Hematopoietic multipotent progenitor cell treated with erythropoietin and hydrocortisone succinate and interleukin-3 and kit ligand, for 6 days (in vitro differentiated cells): ENCODE data around the gene AOPEP.
"Not testable (repeated sequence)": the region's sequence is repeated elsewhere in the genome, so short reads cannot be mapped to it uniquely, and the experiment has no call there.

Experiments used
- DNase-seq: peaks from one replicate; pipeline ENCODE4 v3.0.0-alpha.2; 2015

AOPEP gene

DNA sequence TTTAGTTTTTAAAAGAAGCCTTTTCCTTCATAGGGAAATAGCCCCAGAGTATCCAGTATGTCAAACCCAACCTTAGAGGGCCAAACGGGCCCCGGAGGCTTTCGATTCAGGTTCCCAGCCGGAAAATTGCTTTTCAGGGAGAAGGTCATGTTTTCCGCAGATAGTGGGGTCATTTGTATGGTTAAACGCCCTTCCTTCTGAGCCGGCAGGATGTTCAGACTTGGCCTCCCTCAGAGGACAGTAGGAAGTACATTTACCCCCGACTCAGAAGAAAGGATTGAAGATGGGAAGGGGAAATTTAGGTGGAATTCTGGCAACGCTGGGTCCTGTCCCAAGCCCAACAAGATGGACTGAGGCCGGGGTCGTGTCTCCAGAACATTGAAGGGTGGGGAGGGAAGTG, 195.2 kb downstream of the AOPEP start:
- no peak for DNase-seq

DNA sequence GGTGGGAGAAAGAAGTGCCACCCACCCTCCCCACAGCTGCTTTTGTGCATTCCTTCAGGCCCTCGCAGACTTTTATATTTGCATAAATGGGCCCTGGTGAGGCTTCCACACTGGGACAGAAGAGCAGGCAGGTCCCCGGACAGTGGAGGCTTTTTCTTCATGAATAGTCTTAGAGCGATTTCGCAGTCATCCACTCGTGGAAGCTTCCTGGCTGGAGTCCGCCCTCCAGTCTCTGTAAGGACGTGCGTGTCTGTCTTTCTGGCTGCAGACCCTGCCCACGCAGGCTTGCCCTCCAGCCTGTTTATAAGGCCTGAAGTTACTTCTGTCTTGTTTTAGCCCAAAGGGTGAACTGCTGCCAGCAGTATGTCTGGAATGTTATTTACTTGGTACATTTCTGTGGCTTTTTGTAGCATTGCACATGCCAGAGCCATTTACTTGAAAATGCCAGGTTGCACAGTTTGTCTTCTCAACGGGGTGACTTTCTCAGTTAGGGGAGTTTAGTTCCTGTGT, 195.7 kb downstream of the AOPEP start:
- DNase-seq: no peak

DNA sequence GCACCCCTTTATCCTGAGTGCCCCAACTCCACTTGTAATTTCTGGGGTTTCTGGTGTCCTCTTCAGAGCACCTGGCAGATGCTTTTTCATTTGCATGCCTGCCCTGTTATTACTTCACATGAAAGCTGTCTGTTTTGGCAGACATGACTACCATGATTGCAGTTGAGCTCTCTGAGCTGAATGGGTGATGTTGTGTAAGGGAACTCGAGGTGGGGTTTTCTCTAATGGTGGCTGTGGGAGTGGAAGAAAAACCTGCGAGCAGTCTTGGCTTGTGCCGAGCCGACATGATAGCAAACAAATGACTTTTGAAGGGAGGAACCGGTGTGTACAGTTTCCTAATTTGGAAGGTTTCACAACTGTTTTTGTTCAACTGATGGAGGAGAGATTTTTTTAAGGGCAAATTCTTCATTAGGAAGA, 196.2 kb downstream of the AOPEP start:
- no peak for DNase-seq

DNA sequence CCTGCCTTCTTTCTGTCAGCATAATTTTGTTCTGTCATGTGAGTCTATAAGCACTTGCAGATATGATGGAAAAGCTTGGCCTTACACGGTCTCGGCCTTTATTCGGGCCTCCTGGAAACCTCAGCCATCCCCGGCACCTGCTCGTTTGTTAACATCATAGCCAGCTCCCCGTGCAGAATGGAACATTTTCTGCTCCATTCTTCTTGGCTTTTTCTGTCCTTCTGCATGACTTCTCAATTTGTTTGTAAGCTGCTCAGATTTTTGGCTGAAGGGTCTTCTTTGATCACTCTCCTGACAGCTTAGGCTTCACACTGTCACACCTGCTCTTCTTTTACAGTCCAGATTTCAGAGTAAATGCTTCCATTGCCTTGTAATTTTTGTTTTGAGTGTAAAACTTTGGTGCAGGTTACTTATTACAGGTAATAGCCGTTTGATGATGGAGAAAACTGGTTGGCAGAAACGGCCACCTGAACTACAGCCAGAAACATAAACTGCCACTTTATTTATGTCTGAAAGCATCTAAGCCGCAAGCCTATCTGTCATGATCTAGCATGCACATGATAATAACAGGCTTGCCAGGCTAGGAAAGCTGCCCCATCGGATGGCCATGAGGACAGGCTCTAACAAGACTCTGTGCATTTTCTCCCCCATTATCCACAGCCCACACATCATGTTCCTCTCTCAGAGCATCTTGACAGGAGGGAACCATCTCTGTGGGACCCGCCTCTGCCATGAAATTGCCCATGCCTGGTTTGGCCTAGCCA, 197.0 kb downstream of the AOPEP start:
- no peak for DNase-seq

DNA sequence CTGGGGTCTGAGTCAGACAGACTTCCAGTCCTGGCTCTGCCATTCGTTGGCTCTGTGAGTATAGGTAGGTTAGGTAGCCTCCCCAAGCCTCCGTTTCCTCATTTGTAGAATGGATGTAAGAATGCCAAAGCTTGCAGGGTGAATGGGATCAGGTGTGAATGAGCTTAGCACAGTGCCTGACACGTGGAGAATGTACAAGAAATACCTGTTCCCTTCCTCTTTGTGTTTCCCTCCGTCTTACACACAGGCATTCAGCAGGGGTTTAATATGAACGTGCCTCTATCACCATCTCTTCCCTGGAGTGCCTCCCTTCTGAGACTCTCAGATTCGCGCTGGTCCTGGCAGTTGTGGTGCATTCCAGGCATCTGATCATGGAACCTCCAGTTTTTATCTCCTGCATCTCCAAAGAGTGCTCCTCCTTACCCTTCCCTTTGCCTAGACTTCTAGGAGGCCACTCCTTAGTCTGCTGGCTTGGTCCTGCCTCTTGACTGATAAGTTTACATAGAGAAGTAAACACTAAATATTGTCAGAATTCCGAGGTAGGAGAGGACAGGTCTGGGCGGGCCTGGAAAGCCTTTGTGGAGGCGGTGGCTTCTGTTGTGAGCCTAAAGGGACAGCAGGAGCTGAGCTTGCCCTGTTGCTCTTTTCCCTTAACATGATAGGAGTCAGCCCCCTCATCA, 199.4 kb downstream of the AOPEP start:
- no peak for DNase-seq

DNA sequence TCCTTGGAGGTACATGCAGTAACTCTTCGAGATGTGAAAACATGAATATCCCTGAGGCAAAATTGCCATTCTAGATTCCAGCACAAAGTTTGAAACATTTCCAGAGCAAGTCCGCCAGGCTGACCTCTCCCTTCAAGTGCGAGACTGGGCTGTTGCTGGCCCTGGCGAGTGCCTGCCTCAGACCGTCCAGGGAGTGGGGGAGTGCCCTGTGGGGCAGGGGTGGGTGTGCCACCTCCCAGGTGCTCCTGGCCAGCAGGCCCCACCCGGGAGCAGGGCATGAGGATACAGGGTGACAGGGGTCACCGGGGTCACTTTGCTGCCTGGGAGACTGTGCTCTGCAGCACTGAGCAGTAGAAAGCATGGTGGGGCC, 199.9 kb downstream of the AOPEP start:
- DNase-seq: no peak

DNA sequence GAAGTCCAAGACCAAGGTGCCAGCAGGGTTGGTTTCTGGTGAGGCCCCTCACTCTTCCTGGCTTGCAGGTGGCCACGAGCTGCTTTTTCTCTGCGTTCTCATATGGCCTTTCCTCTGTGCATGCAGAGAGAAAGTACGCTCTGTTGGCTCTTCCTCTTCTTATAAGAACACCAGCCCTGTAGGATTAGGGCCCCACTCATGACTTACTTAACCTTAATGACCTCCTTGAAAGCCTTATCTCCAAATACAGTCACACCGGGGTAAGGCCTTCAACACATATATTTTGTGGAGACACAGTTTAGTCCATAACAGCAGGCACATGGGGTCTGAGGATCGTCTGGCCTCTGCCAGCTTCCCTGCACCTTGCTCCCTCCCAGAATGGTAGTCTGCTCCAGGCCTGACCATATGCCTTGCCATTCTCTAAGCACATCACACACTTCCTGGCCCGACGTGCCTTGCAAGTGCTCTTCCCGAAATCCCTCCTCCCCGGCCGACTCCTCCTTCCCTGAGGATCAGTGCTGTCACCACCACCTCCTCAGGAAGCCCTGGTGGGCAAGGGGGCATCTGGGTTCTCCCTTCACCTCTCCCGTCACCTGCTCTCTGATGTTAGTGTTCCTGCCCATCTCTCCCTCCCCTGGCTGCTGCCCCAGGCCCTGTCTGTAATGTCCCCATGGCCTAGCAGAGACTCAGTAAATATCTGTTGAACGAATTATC, 200.7 kb downstream of the AOPEP start:
- no peak for DNase-seq

DNA sequence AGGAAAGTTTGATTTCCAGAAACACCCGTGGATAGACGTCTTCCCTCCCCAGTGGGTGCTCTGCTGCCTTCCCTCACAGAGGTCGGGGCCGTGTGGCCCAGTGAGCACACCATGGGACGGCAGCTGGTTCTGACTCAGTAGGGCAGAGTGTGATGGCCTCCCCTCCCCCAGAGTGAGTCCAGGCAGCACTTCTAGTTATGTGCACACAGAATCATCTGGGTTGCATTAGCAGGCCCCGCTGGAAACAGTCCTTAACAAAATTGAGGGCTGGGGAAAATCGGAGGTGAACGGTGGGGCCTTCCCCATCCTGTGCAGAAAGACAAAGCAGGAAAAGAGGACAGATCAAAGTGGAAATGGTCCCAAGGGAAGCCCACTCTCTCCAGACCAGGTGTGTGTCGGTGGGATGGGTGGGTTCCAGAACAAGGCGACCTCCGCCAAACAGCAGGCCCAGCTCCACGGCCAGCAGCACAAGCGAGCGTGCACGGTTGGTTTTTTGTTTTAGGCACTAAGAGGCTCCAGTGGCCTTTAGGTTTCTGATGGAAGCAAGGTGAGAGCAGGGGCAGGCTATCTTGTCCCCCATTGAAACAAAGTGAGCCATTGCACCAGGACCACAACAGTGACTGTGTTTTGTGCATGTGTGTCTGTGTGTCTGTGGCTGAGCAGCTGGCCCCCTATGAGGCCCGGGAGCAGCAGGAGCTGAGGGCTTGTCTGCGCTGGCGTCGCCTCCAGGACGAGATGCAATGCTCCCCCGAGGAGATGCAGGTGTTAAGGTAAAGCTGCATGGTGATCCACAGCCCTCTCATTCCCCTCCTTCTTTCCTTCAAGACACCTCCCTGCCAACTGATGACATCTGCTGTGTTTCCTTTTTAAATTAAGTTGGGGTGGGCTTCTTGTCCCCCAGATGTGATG, 201.5 kb downstream of the AOPEP start:
- no peak for DNase-seq

DNA sequence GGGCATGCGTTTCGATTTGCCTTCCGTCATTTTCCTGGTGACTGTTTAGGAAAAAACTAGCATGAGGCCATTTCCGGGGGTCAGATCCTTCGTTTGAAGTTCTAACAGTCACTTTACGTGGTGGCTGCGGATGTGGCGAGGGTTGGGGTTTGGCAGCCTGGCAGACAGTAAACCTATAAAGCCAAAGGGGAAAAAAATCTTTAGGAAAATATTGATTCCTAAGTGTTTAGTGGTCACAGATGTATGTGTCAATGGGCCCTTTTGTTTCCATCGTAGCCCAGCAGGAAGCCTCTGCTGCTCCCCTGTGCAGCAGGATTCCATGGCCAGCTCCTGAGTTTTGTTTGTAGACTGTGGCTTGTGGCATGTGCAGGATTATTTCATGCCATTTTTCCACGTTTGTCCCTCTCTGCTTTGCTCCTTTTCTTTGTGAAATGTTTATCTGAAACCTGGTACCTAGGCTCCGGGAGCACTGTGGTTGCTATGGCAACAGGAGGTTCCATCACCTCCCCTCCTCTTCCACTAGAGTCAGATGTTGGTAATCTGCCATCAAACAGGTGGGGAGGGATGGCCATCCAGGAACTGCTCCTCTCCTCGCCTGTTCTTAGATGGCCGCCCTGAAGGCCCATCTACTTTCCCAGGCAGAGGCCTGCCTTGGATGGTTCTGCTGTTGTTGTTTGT, 202.3 kb downstream of the AOPEP start:
- no peak for DNase-seq

DNA sequence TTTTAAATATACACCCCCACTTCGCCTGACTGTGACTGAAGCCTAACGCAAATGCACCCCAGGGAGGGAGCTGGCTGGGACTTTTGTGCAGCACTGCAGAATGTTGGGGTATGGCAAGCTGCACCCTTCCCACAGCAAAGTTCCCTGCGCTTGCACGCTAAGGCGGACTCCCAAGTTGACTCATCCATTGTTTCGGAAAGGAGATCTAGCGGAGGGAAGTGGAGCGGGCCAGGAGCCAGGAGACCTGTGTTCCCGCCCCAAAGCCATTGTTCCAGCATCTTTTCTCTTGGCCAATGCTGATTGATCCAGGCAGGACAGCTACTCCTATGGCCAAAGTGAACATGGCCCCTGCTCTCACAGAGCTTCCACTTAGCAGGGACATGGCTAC, 202.9 kb downstream of the AOPEP start:
- DNase-seq: no peak

DNA sequence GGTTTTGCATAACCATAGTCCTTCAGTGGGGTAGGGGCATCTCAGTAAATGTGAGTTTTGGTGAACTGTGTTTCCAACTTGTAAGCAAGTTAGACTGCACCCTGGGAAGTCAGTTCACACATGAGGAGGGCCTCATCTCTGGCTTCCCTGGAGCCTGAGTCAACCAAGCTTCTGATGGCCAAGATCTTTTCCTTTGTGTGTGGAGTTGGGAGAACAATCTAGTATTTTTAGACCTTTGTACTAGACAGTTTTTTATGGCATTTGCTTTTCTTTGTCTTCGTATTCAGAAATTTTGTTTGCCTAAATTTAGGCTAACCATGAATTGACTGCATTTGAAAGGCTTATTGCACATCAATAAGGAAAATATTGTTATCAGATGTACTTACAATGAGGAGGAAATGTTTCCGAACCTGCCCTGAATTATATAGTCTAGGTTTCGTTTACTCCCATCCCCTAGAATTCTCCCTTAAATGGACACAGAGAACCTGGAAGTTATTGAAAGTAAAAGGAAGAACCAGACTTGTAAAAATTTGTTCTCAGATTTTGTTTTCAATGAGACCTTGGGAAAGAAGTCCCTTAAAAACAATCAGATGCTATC, 204.6 kb downstream of the AOPEP start:
- DNase-seq: no peak

DNA sequence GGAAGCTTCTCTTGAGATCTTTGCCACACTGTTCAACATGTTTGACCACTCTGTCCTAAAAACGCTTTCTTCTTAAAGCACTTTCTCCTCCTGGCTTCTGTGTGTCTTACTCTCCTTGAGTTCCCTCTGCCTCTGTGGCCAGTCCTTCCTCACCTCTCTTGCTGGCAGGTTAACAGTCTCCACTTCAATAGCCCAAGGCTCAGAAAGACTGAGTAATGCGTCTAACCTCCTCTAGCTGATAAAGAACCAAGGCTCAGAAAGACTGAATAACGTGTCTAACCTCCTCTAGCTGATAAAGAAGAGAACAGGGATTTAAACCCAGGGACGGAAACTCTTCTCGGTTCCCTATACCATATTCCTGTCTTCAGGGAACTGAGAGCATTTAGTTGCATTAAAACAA, 205.2 kb downstream of the AOPEP start:
- no peak for DNase-seq

DNA sequence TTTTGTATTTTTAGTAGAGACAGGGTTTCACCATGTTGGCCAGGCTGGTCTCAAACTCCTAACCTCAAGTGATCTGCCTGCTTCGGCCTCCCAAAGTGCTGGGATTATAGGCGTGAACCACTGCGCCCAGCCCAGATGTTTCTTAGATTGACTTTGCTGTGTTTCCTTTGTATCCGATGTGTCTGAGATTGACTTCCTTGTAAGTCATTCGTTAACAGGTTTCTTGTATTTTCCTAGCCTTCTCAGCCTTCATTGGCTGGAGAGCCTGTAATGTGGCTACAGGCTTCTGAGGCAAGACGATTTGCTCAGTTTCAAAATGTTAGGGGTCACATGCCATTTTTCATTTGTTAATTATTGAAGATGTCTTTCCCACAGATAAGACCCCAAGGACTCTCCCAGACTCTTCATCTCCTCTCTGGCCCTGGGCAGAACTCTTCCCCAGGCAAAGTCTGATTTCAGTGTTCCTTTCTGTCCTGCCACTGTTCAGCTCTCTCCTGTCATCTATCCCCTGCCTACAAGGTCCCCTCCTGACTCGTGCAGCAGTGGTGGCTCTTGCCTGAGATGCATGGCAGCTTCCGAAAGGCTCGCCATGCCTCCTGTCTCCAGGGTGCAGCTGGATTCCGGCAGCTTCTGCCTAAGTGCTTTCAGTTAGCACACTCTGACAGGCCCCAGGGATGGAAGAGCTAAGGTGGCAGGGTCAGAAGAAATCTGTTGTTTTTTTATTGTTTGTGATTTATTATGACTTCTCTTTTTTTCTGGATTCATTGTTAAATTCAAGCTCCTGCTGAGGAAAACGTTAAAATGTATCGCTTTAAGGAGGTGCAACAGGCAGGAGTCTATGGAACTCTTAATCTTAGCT, 206.4 kb downstream of the AOPEP start:
- no peak for DNase-seq

DNA sequence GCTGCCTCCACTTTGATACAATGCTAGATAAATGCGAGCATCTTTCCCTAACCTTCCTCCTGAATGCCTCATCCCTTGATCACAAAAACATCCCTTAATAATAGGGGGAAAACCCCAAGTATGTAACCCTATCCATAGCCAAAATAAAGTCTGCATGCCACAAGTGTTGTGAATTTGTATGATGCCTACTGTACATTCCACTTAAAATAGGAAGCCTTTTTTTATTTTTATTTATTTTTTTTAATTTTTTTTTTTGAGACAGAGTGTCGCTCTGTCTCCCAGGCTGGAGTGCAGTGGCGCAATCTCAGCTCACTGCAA, 207.0 kb downstream of the AOPEP start:
- no peak for DNase-seq

DNA sequence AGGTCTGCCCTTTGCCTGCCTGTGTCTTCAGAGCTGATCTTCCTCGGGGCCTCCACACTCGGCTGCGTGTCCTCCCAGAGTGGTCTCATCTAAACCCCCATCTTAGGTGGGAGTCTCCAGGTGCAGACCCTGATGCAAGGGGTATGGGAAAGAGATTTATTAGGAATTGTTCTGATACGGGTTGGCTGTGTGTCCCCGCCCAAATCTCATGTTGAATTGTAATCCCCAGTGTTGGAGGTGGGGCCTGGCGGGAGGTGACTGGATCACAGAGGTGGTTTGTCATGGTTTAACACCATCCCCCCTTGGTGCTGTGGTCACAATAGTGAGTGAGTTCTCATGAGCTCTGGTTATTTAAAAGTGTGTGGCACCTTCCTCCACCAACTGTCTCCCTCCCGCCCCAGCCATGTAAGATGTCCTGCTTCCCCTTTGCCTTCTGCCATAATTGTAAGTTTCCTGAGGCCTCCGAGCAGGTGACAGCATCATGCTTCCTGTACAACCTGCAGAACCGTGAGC, 208.4 kb downstream of the AOPEP start:
- no peak for DNase-seq

DNA sequence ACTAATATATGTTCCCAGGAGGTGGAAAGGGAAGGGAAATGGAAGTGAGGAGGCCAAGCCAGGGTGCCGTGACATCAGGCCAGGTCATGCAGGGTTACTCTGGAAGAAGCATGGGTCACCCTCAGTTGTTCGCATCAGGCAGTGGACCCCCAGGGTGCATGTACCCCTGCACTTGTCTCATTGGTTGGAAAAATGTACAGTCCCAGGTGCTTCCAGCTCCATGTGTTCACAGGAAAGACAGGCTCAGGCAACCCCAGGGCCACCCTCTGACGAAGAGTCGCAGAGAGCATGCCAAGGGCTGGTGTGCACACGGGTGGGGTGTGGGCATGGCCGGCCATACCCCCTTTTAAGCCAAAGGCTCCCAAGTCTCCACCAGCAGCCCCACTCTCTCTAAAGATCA, 208.9 kb downstream of the AOPEP start:
- no peak for DNase-seq

DNA sequence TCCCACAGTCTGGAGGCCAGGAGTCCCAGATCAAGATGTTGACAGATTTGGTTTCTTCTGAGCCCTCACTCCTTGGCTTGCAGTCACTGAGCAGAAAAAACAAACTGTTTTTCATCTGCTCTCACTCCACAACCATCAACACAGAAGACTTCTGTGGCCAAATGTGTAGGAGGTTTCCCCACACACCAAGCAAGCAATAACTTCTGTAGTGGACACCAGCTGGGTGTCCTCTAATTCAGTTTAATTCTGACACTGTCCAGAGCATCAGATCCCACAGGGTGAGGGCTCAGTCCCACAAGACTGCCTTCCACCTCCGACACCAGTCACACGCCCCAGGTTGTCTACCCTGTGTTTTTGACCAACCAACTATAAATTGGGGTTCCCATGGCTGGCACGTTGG, 209.9 kb downstream of the AOPEP start:
- no peak for DNase-seq

DNA sequence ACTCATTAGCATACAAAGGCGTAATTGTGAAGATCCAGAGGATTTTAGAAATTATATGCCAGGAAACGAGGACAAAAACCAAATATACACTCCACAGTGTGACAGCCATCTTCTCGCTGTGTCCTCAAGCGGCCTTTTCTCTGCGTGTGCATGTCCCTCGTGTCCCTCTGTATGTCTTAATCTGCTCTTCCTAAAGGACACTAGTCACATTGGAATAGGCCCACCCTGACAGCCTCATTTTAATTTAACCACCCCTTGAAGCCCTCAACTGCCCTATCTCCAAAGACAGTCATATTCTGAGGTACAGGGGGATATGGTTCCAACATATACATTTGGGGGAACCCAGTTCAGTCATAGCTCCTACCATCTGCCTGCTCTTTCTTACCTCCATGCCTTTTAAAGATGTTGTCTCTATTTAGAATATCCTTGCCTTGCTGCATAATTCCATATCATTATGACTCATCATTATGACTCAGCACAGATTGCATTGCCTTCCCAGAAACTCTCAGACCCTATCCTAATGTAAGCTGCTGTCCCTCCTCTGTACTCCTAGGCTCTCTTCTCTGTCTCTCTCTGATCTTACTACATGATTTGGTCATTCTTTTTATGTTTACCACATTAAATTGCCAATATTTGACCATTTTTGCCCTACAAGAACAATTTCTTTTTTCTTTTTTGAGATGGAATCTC, 210.9 kb downstream of the AOPEP start:
- DNase-seq: peak; percentile 8

DNA sequence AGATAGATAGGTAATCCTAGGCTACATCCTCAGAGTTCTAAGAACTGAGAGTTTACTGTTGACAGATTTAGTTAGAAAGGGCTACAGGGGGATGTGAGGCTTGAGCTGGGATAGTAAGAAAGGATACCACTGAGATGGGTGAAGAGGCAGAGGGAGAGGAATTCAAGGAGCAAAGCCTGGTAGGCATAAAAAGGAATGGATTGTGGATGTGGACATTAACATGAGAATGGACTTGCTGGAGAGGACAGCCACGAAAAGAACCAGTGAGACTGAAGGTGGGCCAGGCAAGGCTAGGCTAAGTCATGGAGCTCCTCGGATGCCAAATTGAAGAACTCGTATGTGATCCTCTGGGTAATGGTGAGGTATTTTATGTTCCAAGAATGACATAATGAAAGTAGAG, 211.9 kb downstream of the AOPEP start:
- no peak for DNase-seq

DNA sequence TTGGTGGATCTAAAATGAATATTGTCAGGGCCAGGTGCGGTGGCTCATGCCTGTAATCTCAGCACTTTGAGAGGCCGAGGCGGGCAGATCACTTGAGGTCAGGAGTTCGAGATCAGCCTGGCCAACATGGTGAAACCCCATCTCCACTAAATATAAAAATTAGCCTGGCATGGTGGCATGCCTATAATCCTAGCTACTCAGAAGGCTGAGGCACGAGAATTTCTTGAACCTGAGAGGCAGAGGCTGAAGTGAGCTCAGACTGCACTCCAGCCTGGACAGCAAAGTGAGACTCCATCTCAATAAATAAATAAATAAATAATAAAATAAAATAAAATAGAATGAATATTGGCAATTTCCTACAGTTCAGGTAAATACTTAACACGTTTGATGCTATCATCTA, 213.8 kb downstream of the AOPEP start:
- not testable (repeated sequence) for DNase-seq
